ENCODE data around the gene SUCLG2. TPM values are rescaled to one million over a fixed set of nuclear protein-coding genes. Genes with fewer than 3 reads are reported as not detected.

The SUCLG2 gene
- total and polyA plus RNA-seq, 4 donors, result 38.2 to 71.9 (median 44.5) TPM

DNA sequence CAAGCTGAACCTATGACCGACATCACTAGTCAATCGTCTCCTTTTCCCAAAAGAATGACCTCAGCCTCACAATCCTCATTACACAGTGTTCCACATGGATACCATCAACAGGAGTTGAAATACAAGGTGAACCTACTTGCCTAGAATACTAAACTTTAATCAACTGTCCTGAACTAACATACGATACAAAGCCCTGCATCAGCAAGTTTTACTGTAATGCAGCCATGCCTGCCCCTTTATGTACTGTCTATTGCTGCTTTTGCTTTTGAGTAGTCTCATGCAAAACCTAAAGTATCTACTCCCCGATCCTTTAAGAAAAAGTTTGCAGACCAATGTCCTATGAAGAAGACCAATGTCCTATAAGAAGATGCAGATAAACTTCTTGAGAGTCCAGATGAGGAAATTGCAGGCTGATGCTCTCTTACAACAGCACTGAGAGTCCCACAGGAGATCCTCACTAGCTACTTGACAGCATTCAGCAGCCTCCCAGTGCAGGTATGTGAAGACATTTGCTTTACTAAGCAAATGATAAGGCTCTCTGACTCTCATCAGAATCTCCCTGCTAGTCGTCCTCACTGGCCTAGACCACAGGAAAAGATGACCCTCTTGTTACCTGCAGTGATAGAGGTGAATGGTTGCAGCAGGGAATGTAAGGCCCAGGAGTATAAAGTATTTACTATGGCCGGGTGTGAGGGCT lies 23.6 kb downstream of the SUCLG2 start:
- Histone ChIP-seq H3K4me1 (ENCODE audit: control insufficient read depth in 1 of 2, insufficient read depth in 2 of 2, low read length in 2 of 2) (peaks cover 4 to 5% of the 10 kb centered on the region in 2 donors), H3K9me3 (ENCODE audit: control insufficient read depth, low read length) (no peaks in the 10 kb centered on the region), H3K4me3 (ENCODE audit: low read length in 2 of 2) (no peak overlapping the region), H3K36me3 (ENCODE audit: control insufficient read depth in 1 of 2, insufficient read depth in 2 of 2, low read length in 1 of 2) (no peaks in the 10 kb centered on the region), H3K27ac (ENCODE audit: low read depth in 1 of 2, low read length in 2 of 2) (no peak overlapping the region), H3K27me3 (ENCODE audit: control insufficient read depth in 1 of 2, insufficient read depth in 2 of 2, low read length in 1 of 2) (no peaks in the 10 kb centered on the region)
- ATAC-seq (ENCODE audit: low FRiP score) (no peak), DNase-seq (no peak)
- WGBS, 2 donors, result 81 to 89% methylated on average over 6 of the region's 6 CpGs
- intact Hi-C loops (cut with DNase I), result no loop called here

DNA sequence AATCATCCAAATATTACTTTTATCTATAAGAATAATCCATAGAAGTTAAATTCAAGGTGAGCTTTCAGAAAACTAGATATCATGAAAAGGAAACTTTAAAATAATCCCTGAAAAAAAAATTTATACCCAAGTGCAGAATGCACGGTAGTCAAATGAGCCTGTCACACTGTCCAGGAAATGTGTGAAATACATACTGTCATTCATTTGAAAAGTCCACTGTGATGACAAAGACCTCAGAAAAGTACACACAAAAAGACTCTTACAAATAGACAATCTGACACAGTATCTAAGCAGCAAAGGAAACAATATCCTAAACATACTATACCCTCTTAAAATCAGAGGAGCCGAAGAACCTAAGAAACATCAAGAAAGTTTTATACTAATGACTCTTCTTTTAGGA lies 29.7 kb downstream of the SUCLG2 start:
- H3K27me3 ChIP-seq (ENCODE audit: control insufficient read depth in 1 of 2, insufficient read depth in 2 of 2, low read length in 1 of 2), result no peaks in the 10 kb centered on the region
- H3K4me3 ChIP-seq (ENCODE audit: low read length in 2 of 2), result no peak overlapping the region
- intact Hi-C loops (cut with DNase I), result no loop called here

DNA sequence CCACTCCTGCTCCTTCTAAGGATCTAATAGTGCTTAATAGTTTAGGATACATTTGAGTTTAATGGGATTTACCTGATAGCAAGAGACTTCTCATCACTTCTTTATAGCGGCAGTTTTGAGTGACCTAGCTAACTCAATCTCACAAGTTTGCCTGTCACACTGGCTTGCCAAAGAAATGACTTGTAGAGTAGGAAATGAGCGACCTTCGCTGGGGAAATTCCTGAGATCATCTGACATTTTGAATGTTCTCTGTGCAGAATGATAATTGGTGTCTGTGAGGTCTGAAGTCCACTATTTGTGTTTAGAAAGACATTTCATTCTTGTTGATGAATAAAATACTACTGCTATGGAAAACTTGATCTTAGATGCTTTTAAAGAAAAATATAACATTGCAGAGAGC lies 30.3 kb downstream of the SUCLG2 start:
- H3K27me3 ChIP-seq (ENCODE audit: control insufficient read depth in 1 of 2, insufficient read depth in 2 of 2, low read length in 1 of 2), result no peaks in the 10 kb centered on the region
- 81 to 88% methylated on average over 3 of the region's 3 CpGs for WGBS, 2 donors
- no peak overlapping the region for H3K4me3 ChIP-seq (ENCODE audit: low read length in 2 of 2)
- no peak for DNase-seq
- no peak overlapping the region for H3K27ac ChIP-seq (ENCODE audit: low read depth in 1 of 2, low read length in 2 of 2)
- ATAC-seq (ENCODE audit: low FRiP score), result no peak
- H3K36me3 ChIP-seq (ENCODE audit: control insufficient read depth in 1 of 2, insufficient read depth in 2 of 2, low read length in 1 of 2), result no peaks in the 10 kb centered on the region
- intact Hi-C loops (cut with DNase I), result no loop called here
- no peaks in the 10 kb centered on the region for H3K9me3 ChIP-seq (ENCODE audit: control insufficient read depth, low read length)
- H3K4me1 ChIP-seq (ENCODE audit: control insufficient read depth in 1 of 2, insufficient read depth in 2 of 2, low read length in 2 of 2), result peaks cover 0 to 2% of the 10 kb centered on the region in 2 donors

More for the DNA sequence above, 29.7 kb downstream of the SUCLG2 start:
- ATAC-seq (ENCODE audit: low FRiP score), result no peak
- H3K36me3 ChIP-seq (ENCODE audit: control insufficient read depth in 1 of 2, insufficient read depth in 2 of 2, low read length in 1 of 2), result no peaks in the 10 kb centered on the region
- no peak overlapping the region for H3K27ac ChIP-seq (ENCODE audit: low read depth in 1 of 2, low read length in 2 of 2)
- 90 to 91% methylated on average over 2 of the region's 2 CpGs for WGBS, 2 donors
- no peaks in the 10 kb centered on the region for H3K4me1 ChIP-seq (ENCODE audit: control insufficient read depth in 1 of 2, insufficient read depth in 2 of 2, low read length in 2 of 2)
- no peak for DNase-seq
- no peaks in the 10 kb centered on the region for H3K9me3 ChIP-seq (ENCODE audit: control insufficient read depth, low read length)

DNA sequence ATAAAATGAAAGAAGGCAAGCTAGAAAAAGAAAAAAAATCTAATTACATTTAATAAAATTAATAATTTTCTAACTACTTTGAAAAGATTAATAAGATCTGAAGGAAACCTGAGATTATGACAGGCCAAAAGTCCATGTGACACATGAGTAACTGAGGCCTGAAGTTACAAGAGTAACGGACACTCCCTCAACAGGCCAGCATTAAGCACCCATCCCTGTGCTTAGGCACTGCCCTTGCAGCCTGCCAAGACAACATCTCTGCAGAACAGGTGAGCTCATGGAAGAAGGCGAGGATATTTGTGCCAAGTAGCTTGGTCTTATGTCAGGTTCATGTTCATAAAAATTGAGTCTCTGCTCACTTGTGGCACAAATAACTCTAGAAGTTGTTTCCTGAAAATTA lies 31.8 kb downstream of the SUCLG2 start:
- no peak overlapping the region for H3K4me3 ChIP-seq (ENCODE audit: low read length in 2 of 2)
- no peaks in the 10 kb centered on the region for H3K36me3 ChIP-seq (ENCODE audit: control insufficient read depth in 1 of 2, insufficient read depth in 2 of 2, low read length in 1 of 2)
- intact Hi-C loops (cut with DNase I), result no loop called here
- H3K27ac ChIP-seq (ENCODE audit: low read depth in 1 of 2, low read length in 2 of 2), result no peak overlapping the region
- H3K4me1 ChIP-seq (ENCODE audit: control insufficient read depth in 1 of 2, insufficient read depth in 2 of 2, low read length in 2 of 2), result peaks cover 0 to 2% of the 10 kb centered on the region in 2 donors
- 98% methylated on average over 2 of the region's 2 CpGs for WGBS, 2 donors
- ATAC-seq (ENCODE audit: low FRiP score) (no peak), DNase-seq (no peak)
- H3K27me3 ChIP-seq (ENCODE audit: control insufficient read depth in 1 of 2, insufficient read depth in 2 of 2, low read length in 1 of 2), result no peaks in the 10 kb centered on the region
- no peaks in the 10 kb centered on the region for H3K9me3 ChIP-seq (ENCODE audit: control insufficient read depth, low read length)

DNA sequence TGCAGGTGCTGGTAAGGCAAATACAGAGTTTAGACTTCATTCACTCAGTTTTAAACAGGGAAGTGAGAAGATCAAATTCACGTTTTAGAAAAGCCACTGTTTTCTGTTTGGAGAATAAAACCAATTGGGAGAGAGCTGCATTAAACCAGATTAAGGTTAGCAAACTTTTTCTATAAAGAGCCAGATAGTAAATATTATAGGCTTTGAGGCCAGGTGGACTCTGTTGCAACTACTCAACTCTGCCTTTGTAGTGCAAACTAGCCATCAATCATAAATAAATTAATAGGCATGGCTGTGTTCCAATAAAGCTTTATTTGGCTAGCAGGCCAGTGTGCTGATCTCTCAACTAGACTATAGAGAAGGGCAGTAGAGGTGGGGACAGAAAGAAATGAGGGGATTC lies 33.5 kb downstream of the SUCLG2 start:
- H3K27ac ChIP-seq (ENCODE audit: low read depth in 1 of 2, low read length in 2 of 2), result no peak overlapping the region
- ATAC-seq (ENCODE audit: low FRiP score), result no peak
- peaks cover 0 to 2% of the 10 kb centered on the region in 2 donors for H3K36me3 ChIP-seq (ENCODE audit: control insufficient read depth in 1 of 2, insufficient read depth in 2 of 2, low read length in 1 of 2)
- no peaks in the 10 kb centered on the region for H3K27me3 ChIP-seq (ENCODE audit: control insufficient read depth in 1 of 2, insufficient read depth in 2 of 2, low read length in 1 of 2)
- peaks cover 0 to 2% of the 10 kb centered on the region in 2 donors for H3K4me1 ChIP-seq (ENCODE audit: control insufficient read depth in 1 of 2, insufficient read depth in 2 of 2, low read length in 2 of 2)
- intact Hi-C loops (cut with DNase I), result no loop called here
- no peak overlapping the region for H3K4me3 ChIP-seq (ENCODE audit: low read length in 2 of 2)
- no peaks in the 10 kb centered on the region for H3K9me3 ChIP-seq (ENCODE audit: control insufficient read depth, low read length)
- 47 to 51% methylated on average over 1 of the region's 1 CpG for WGBS, 2 donors
- DNase-seq, result no peak

DNA sequence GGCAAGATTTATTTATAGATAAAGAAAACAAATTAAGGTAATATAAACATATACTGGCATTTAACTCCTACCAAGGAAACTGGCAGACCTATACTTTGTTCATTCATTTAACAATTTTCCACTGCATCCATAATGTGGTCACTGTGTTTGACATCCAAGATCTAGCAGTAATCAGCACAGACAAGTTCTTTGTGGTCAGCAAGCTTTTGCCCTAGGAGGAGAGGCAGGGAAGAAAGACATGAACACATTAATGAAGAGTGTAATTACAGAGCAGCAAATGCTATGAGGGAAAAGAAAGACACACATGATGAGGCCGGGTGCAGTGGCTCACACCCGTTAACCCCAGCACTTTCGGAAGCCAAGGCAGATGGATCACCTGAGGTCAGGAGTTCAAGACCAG lies 34.4 kb downstream of the SUCLG2 start:
- ATAC-seq (ENCODE audit: low FRiP score) (no peak), DNase-seq (no peak)
- intact Hi-C loops (cut with DNase I), result no loop called here
- H3K4me3 ChIP-seq (ENCODE audit: low read length in 2 of 2), result no peak overlapping the region
- no peaks in the 10 kb centered on the region for H3K9me3 ChIP-seq (ENCODE audit: control insufficient read depth, low read length)
- no peak overlapping the region for H3K27ac ChIP-seq (ENCODE audit: low read depth in 1 of 2, low read length in 2 of 2)
- peaks cover 0 to 2% of the 10 kb centered on the region in 2 donors for H3K36me3 ChIP-seq (ENCODE audit: control insufficient read depth in 1 of 2, insufficient read depth in 2 of 2, low read length in 1 of 2)
- H3K27me3 ChIP-seq (ENCODE audit: control insufficient read depth in 1 of 2, insufficient read depth in 2 of 2, low read length in 1 of 2), result no peaks in the 10 kb centered on the region
- 88 to 98% methylated on average over 3 of the region's 3 CpGs for WGBS, 2 donors
- H3K4me1 ChIP-seq (ENCODE audit: control insufficient read depth in 1 of 2, insufficient read depth in 2 of 2, low read length in 2 of 2), result peaks cover 0 to 2% of the 10 kb centered on the region in 2 donors

DNA sequence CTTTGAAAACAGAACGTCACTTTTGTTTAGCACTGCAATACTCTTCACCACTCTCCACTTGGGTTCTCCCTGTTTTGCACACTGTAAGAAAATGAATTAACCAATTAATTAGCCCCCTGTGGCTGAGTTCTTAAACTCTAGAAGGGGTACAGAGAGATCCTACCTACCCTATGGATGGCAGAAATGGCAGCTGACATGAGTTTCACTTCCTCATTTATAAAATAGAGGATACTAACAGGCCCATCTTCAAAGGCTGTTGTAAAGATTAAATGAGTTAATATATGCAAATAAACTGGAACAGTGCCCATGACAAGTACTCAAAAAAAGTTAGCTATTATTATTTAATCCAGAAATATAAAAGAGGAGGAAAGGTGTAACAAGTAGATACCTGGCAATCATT lies 36.9 kb downstream of the SUCLG2 start:
- DNase-seq (no peak), ATAC-seq (ENCODE audit: low FRiP score) (no peak)
- Histone ChIP-seq H3K9me3 (ENCODE audit: control insufficient read depth, low read length) (no peaks in the 10 kb centered on the region), H3K36me3 (ENCODE audit: control insufficient read depth in 1 of 2, insufficient read depth in 2 of 2, low read length in 1 of 2) (peaks cover 0 to 2% of the 10 kb centered on the region in 2 donors), H3K27ac (ENCODE audit: low read depth in 1 of 2, low read length in 2 of 2) (no peak overlapping the region), H3K4me3 (ENCODE audit: low read length in 2 of 2) (no peak overlapping the region), H3K27me3 (ENCODE audit: control insufficient read depth in 1 of 2, insufficient read depth in 2 of 2, low read length in 1 of 2) (no peaks in the 10 kb centered on the region), H3K4me1 (ENCODE audit: control insufficient read depth in 1 of 2, insufficient read depth in 2 of 2, low read length in 2 of 2) (peaks cover 0 to 2% of the 10 kb centered on the region in 2 donors)
- intact Hi-C loops (cut with DNase I), result no loop called here
- 95 to 97% methylated on average over 1 of the region's 1 CpG for WGBS, 2 donors

DNA sequence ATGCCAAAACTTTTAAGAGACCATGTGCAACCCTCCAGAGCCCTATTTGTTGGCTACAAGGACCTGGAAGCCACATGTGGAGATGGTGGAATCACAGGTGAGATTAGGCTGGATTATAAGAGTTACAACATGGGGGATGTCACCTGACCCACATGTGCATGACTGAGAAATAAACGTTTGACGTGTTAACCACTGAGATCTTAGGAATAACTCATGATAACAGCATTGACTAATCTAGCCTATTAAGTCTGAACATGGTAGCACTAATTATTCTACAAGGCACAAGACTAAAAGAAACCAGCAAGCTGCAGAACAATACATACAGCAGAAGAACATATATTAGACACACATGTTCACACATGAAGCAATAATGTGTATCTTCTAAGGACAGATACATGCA lies 38.4 kb downstream of the SUCLG2 start:
- no peak for DNase-seq
- no peak overlapping the region for H3K27ac ChIP-seq (ENCODE audit: low read depth in 1 of 2, low read length in 2 of 2)
- H3K9me3 ChIP-seq (ENCODE audit: control insufficient read depth, low read length), result no peaks in the 10 kb centered on the region
- no peak for ATAC-seq (ENCODE audit: low FRiP score)
- WGBS, 2 donors, result 88 to 89% methylated on average over 2 of the region's 2 CpGs
- peaks cover 0 to 2% of the 10 kb centered on the region in 2 donors for H3K36me3 ChIP-seq (ENCODE audit: control insufficient read depth in 1 of 2, insufficient read depth in 2 of 2, low read length in 1 of 2)
- no peaks in the 10 kb centered on the region for H3K27me3 ChIP-seq (ENCODE audit: control insufficient read depth in 1 of 2, insufficient read depth in 2 of 2, low read length in 1 of 2)
- H3K4me3 ChIP-seq (ENCODE audit: low read length in 2 of 2), result no peak overlapping the region
- intact Hi-C loops (cut with DNase I), result no loop called here
- peaks cover 0 to 2% of the 10 kb centered on the region in 2 donors for H3K4me1 ChIP-seq (ENCODE audit: control insufficient read depth in 1 of 2, insufficient read depth in 2 of 2, low read length in 2 of 2)

DNA sequence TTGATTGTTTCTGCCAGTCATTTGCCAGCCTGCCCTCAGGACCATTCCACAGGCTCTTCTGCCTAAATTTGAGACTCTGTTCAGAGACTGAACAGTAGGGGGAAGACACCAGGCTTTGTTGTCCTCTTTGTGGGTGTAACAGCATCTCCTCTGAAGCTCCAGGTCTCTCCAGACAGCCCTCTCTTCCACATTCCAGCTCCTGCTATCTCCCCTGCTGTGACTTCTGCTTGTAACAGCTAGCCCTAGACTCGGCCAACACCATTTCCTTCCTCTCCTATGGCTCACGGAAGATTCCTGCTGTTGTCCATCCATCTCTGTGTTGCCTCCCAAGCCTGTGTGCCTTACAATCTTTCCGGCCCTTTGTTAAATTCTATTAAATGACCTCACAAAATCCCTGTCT lies 40.2 kb downstream of the SUCLG2 start:
- Histone ChIP-seq H3K9me3 (ENCODE audit: control insufficient read depth, low read length) (no peaks in the 10 kb centered on the region), H3K4me1 (ENCODE audit: control insufficient read depth in 1 of 2, insufficient read depth in 2 of 2, low read length in 2 of 2) (no peaks in the 10 kb centered on the region), H3K27me3 (ENCODE audit: control insufficient read depth in 1 of 2, insufficient read depth in 2 of 2, low read length in 1 of 2) (no peaks in the 10 kb centered on the region), H3K36me3 (ENCODE audit: control insufficient read depth in 1 of 2, insufficient read depth in 2 of 2, low read length in 1 of 2) (peaks cover 1 to 2% of the 10 kb centered on the region in 2 donors), H3K4me3 (ENCODE audit: low read length in 2 of 2) (no peak overlapping the region), H3K27ac (ENCODE audit: low read depth in 1 of 2, low read length in 2 of 2) (no peak overlapping the region)
- DNase-seq, result no peak
- ATAC-seq (ENCODE audit: low FRiP score), result no peak
- intact Hi-C loops (cut with DNase I), result no loop called here
- 92 to 96% methylated on average over 3 of the region's 3 CpGs for WGBS, 2 donors

Data from aorta (tissue), 5 donors.